ENCODE results near the gene SCAMP2.

The SCAMP2 gene

DNA sequence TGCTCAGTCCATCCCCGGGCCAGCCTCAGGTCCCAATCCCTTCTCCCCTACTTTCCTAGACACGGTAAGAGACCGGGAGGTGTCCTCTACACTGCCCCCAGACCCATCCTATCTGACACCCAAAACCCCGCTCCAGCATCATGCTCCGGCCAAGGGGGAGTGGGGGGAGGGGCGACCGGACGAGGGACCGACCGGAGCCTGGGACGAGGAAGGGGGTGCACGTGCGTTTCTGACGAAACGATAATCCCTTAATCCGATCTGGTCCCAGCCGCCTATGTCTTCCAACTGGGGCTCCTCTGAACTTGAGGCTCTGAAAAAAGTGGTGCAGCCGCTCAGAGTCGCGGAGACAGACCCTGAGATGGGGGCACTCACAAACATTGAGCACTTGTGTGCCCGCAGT is 46.2 kb downstream of the SCAMP2 start:
- Histone ChIP-seq H3F3A (ENCODE audit: insufficient read depth, low read length) (no peaks in the 10 kb centered on the region), H3K27ac (ENCODE audit: low read length) (no peak overlapping the region), H3K36me3 (replicated peaks; ENCODE audit: insufficient read depth, low read length) (no peaks in the 10 kb centered on the region), H3K9me3 (replicated peaks; ENCODE audit: insufficient read depth, low read length) (no peaks in the 10 kb centered on the region), H3K9ac (ENCODE audit: low read length) (no peak overlapping the region), H4K20me1 (ENCODE audit: insufficient read depth, low read length) (no peaks in the 10 kb centered on the region), H3K4me1 (ENCODE audit: low read length) (no peaks in the 10 kb centered on the region), H3K9me2 (replicated peaks; ENCODE audit: insufficient read depth, low read length) (no peaks in the 10 kb centered on the region), H3K4me3 (ENCODE audit: low read length) (no peak overlapping the region), H3K27me3 (replicated peaks; ENCODE audit: insufficient read depth, low read length) (peaks cover 75% of the 10 kb centered on the region), H3K4me2 (ENCODE audit: low read depth, low read length) (no peak overlapping the region), H3K79me2 (ENCODE audit: low read length) (no peaks in the 10 kb centered on the region), H2AFZ (ENCODE audit: low read length) (no peak overlapping the region)
- TF ChIP-seq, protein P1, sequence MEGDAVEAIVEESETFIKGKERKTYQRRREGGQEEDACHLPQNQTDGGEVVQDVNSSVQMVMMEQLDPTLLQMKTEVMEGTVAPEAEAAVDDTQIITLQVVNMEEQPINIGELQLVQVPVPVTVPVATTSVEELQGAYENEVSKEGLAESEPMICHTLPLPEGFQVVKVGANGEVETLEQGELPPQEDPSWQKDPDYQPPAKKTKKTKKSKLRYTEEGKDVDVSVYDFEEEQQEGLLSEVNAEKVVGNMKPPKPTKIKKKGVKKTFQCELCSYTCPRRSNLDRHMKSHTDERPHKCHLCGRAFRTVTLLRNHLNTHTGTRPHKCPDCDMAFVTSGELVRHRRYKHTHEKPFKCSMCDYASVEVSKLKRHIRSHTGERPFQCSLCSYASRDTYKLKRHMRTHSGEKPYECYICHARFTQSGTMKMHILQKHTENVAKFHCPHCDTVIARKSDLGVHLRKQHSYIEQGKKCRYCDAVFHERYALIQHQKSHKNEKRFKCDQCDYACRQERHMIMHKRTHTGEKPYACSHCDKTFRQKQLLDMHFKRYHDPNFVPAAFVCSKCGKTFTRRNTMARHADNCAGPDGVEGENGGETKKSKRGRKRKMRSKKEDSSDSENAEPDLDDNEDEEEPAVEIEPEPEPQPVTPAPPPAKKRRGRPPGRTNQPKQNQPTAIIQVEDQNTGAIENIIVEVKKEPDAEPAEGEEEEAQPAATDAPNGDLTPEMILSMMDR (IDR thresholded peaks at IDR 0.05; ENCODE audit: low read length): no peak
- TF ChIP-seq EZH2phosphoT487 (IDR thresholded peaks at IDR 0.05; ENCODE audit: low read length) (no peak), EZH2 (optimal IDR thresholded peaks at IDR 0.05; ENCODE audit: low read depth, low read length) (no peak)
- DNase-seq: no peak

DNA sequence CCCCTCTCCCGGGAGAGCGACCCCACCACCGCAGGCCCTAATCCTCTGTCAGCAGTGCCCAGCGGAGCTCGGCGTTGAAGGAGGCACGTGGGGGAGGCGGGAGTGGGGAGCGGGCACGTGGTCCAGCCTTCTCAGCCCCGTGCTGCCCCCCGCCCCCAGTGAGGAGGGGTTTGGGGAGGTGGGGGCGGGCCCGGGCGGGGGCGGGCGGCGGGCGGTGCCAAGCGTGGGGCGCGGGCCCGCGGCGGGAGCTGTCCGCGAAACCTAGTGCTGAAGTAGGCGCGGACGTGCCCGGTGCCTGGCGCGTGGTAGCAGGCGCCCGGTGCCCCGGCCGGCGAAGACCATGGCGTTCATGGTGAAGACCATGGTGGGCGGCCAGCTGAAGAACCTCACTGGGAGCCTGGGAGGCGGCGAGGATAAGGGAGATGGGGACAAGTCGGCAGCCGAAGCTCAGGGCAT is 46.8 kb downstream of the SCAMP2 start, which contains the start of gene CPLX3:
Gene CPLX3, plus strand, starts transcription at position 264 of the 456 bp plus-strand sequence. Its CDS starts 77 bp downstream, at position 341.
- no peak within 1 kb of the TSS for H3K4me3 ChIP-seq (ENCODE audit: low read length)
- H3F3A ChIP-seq (ENCODE audit: insufficient read depth, low read length): no peaks in the 10 kb centered on the region
- H3K9ac ChIP-seq (ENCODE audit: low read length): no peak within 1 kb of the TSS
- no peak within 1 kb of the TSS for H3K4me2 ChIP-seq (ENCODE audit: low read depth, low read length)
- H2AFZ ChIP-seq (ENCODE audit: low read length): no peak within 1 kb of the TSS
- no peaks in the 10 kb centered on the region for H3K36me3 ChIP-seq (replicated peaks; ENCODE audit: insufficient read depth, low read length)
- TF ChIP-seq, protein P1 (IDR thresholded peaks at IDR 0.05; ENCODE audit: low read length): no peak
- TF ChIP-seq EZH2 (optimal IDR thresholded peaks at IDR 0.05; ENCODE audit: low read depth, low read length) (no peak), EZH2phosphoT487 (IDR thresholded peaks at IDR 0.05; ENCODE audit: low read length) (no peak)
- H3K27ac ChIP-seq (ENCODE audit: low read length): no peak within 1 kb of the TSS
- H3K9me3 ChIP-seq (replicated peaks; ENCODE audit: insufficient read depth, low read length): no peaks in the 10 kb centered on the region
- DNase-seq: peak; percentile 33
- H3K4me1 ChIP-seq (ENCODE audit: low read length): no peaks in the 10 kb centered on the region
- H3K9me2 ChIP-seq (replicated peaks; ENCODE audit: insufficient read depth, low read length): no peaks in the 10 kb centered on the region
- H3K79me2 ChIP-seq (ENCODE audit: low read length): no peaks in the 10 kb centered on the region
- peaks cover 72% of the 10 kb centered on the region for H3K27me3 ChIP-seq (replicated peaks; ENCODE audit: insufficient read depth, low read length)
- no peaks in the 10 kb centered on the region for H4K20me1 ChIP-seq (ENCODE audit: insufficient read depth, low read length)

DNA sequence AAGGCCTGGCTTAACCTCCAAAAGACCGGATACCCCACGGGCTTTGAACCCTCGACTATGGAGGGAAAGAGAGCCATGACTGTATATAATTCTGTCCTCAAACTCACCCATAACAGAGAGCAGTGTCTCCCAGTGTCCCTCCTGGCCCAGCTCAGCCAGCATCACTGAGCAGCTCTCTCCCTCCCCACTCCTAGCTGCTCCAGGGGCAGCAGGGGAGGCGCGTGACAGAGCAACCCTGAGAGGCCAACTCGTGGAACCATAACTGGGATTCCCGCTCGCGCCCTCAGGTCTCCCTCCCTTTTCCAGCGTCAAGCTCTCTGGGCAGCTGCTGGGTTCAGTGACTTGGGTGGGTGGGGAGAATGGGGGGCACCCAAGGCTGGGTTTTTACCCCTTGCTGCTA is 47.3 kb downstream of the SCAMP2 start:
- Histone ChIP-seq H3K4me1 (ENCODE audit: low read length) (0 out of 2 replicates have a peak, but pooled peaks cover 4% of the 10 kb centered on the region), H3K79me2 (ENCODE audit: low read length) (no peaks in the 10 kb centered on the region), H2AFZ (ENCODE audit: low read length) (no peak overlapping the region), H3K4me2 (ENCODE audit: low read depth, low read length) (no peak overlapping the region), H3K9ac (ENCODE audit: low read length) (no peak overlapping the region), H3K4me3 (ENCODE audit: low read length) (no peak overlapping the region), H3K9me3 (replicated peaks; ENCODE audit: insufficient read depth, low read length) (no peaks in the 10 kb centered on the region), H4K20me1 (ENCODE audit: insufficient read depth, low read length) (no peaks in the 10 kb centered on the region), H3K27me3 (replicated peaks; ENCODE audit: insufficient read depth, low read length) (peaks cover 66% of the 10 kb centered on the region), H3K36me3 (replicated peaks; ENCODE audit: insufficient read depth, low read length) (no peaks in the 10 kb centered on the region), H3F3A (ENCODE audit: insufficient read depth, low read length) (no peaks in the 10 kb centered on the region), H3K27ac (ENCODE audit: low read length) (no peak overlapping the region), H3K9me2 (replicated peaks; ENCODE audit: insufficient read depth, low read length) (no peaks in the 10 kb centered on the region)
- TF ChIP-seq EZH2phosphoT487 (IDR thresholded peaks at IDR 0.05; ENCODE audit: low read length) (no peak), EZH2 (optimal IDR thresholded peaks at IDR 0.05; ENCODE audit: low read depth, low read length) (no peak)
- TF ChIP-seq, protein P1 (IDR thresholded peaks at IDR 0.05; ENCODE audit: low read length): no peak
- DNase-seq: no peak

All from MM.1S (cell line).